Hypothalamus (tissue), 51 donors: ENCODE results near the gene STARD13.
"Not testable (repeated sequence)": the region's sequence is repeated elsewhere in the genome, so short reads cannot be mapped to it uniquely, and the experiment has no call there.

Source experiments
- DNase-seq, 51 donors: peaks; one replicate each; lab custom pipeline; 2025; lab: John Stamatoyannopoulos, UW

STARD13 gene

DNA sequence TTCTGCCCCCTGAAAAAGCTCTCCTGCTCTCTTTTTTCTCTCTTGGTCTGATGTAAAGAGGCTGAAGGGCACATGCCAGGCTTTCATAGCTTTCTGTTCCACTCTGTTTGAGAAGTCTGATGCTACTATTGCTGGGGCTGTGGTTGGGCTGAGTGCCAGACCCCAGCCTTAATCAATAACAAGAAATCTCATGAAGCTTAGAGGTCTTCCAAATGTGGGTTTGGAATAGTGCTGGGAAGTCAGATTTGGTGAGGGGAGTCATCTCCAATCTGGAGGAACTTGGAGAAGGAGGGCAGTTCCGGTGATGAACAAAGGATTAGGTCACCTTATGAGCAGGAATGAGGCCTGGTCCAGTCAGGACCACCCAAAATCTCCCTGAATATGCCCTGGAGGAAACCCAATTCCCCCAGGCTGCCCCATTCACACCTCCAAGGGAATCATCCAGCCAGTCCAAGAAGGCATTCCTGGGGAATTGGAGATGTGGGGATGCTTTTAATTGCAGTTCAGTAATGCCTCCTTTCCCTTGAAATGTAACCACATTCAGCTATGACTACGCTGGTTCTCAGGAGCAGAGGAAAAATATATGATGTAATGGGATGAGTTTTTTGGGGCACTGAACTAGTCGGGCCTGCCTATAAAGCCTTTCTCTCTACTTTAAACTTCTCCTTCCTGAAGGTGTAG, 102.0 kb downstream of the STARD13 start:
- no peak for DNase-seq

DNA sequence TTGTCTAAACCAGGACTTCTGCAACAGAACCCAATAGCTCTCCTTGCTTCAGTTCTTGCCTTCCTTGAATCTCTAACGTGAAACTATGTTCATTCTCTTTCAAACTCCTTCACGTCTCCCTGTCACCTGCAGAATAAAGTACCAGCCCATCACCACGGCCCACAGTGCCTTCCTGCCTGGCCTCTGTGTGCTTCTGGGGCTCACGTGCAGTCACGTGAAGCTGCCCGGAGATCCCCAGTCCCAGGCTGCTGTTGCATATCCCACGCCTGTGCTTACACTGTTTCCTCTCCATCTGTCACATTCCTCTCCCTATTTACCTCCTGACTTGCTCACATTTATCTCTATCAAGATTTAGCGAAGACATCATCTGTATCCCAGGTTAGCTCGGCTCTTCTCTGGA, 102.8 kb downstream of the STARD13 start:
- no peak for DNase-seq

DNA sequence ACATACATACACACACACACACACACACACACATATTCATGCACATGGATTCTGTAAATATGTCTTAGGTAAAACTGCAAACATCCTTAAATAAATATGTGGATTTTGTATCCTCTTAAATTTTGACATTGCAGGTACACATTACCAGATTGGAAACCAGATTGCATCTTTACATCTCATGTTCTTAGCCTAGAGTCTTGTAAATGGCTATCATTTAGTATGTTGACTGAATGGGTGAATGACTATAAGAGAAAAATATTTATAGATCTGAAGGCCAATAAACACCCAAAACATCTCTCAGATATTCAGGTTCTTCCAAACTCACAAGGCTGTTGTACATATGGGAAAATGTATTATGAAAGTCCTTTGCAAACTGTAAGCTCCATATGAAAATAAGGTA, 104.3 kb downstream of the STARD13 start:
- no peak for DNase-seq

DNA sequence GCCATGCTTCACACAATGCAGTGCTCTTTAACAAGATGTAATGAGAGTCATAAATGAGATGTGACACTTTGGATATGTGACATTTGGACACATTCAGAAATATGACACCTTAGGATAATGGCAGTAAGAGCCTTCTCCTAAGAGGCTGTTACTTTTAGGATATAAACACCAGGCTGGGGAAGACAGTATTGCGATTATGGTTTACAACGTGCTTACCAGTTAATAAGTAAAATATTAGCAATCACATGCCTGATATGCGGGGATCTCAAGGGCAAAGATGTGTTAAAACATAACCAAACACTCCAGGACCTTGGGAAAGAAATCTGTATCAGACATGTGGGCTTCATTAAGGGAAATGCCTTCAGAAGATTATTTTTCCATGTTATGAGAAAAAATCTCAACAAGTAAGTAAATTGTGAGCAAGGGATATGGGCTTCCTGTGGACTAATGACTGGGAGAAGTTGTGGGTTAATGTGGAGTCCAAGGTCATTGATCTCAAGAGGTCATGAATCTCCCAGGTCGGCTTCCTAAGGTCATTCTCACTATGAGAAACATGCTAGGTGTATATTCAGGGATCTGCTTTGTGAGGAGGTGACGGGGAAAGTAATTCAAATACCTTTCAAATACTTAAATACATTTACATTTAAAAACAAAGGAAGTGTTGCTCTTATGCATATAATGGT, 105.3 kb downstream of the STARD13 start:
- DNase-seq: no peak

DNA sequence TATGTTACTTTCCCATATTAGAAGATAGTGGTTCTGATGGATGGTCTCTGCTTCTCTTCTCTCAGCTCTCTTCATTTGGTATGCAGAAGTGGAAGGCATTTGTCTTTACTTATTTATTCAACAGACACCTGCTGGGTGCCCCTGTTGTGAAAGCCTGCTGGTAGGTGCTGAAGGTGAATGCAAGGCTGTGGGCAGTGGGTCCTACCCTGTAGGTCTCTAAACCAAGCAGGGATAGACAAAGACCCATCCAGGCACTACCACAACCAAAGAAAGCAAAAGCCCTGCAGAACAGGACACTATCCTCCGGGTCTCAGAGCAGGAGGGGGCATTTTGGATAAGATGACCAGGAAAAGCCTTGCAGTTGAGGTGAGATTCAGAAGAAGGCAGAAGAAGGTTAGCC, 106.1 kb downstream of the STARD13 start:
- DNase-seq: no peak

DNA sequence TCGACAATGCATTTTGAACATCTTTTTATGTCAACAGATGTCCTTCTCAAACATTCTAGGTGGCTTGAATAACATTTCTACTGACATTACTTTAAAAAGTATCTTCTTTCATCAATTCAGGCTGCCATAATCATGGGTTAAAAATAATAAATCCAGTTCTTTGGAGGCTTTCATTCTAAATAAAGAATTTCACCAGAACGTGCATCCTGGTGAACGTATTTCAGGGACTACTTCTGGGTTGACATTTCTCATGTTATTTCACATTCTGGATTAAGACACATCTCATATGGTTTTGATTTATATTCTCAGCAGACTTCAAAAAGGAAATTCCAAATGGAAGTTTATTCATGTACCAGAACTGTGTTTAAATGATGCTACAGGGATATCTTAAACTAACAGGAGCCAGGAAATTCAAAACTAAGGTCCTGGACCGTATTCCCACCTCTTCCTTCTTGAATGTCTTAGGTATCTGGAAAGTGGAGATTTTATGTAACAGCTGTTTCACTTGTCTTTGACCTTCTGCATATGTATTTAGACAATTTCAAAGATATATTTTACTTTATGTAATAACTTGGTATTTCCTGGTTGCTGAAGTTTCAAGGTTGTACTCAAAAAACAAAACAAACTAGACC, 107.2 kb downstream of the STARD13 start:
- DNase-seq: no peak

DNA sequence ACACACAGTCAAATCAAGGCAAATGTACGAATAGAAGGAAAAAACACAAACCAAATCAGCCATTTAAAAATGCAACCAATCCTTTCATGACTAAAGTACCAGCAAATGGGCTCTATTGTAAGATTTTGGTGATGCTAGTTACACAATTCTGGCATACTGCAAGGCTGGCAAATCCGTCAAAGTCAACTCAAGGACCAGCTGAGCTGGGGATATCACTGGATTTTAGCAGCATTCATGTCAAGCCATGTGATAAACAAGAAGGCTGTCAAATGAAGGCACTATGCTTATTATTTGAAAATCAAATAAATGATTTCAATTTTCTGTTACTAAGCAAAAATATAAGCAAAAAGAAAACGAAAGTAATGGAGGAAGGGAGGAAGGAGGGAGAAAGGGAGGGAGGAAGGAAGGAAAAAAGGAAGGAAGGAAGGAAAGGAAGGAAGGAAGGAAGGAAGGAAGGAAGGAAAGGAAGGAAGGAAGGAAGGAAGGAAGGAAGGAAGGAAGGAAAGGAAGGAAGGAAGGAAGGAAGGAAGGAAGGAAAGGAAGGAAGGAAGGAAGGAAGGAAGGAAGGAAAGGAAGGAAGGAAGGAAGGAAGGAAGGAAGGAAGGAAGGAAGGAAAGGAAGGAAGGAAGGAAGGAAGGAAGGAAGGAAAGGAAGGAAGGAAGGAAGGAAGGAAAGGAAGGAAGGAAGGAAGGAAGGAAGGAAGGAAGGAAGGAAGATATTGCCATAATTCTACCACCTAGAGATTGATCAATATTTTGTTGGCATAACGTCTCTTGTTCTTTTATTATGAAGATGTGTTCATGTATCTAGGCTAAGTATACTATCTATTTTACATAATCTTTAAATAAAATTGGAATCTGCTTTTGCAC, 108.0 kb downstream of the STARD13 start:
- DNase-seq: not testable (repeated sequence)

DNA sequence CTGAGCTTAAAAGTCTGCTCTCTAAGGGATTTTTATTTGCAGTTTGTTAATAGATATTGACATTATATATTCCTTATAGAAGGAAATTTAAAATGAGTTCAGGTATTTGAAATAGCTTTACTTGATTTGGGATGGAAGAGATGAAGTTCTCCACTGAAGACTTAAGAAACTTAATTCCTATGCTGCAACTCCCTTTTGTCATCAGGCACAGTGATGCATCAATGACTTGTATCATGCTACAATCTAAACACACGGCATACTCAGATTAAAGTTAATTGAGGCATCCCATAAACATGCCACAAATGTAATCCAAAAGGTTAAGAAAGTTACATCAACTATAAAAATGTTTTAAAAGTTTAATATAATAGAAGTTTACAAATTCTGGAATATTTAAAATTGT, 109.0 kb downstream of the STARD13 start:
- no peak for DNase-seq

DNA sequence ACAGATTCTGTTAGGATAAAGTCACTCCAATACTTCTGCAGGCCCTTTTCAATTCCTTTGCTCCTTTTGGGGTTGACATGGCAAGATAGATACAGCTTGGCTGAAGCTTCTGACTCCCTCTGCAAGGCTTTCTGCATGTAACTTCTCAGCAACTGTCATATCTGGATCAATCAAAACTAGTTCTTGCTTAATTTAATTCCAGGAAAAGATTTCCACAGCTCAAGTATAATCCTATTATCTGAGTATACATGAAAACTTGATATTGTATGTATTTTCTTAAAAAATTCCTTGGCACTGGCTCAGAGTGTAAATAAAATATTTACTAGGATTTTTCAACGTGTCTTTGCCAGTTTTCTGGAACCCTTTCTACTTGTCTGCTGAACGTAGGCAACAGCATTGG, 109.6 kb downstream of the STARD13 start:
- no peak for DNase-seq

DNA sequence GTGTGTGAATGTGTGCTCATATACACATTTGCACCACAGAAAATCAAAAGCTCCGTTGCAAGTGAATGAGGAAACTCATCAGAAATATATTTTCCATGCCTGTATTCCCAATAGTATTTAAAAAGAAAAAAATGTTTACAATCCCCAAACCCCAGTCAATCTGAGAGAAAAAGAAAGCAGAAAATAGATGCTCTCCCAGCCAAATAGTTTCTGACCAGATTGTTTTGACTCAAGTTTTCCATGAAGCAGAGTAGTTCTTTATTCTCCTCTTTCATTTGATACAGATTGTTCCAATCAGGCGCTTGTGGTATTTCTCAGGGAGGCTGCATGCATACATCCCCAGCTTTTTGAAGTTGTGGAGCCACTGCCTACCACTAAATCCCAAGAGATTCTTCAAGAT, 110.6 kb downstream of the STARD13 start:
- no peak for DNase-seq

DNA sequence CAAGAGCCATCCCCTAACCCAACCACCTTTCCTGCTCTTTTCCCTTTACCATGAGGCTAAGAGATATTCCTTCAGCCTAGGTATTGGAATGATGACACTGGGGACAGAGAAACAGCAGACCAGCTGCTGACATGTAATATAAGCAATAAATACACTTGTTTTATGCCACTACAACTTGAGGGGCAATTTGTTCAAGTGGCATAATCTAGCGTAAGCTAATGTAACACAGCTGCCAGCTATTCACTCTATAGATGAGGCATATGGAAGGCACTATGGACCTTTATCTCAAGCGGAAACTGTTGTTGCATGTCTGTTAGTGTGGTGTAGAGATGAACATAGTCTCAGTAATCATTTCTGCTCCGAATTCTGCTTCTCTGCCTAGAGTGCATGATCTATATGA, 111.1 kb downstream of the STARD13 start:
- no peak for DNase-seq

DNA sequence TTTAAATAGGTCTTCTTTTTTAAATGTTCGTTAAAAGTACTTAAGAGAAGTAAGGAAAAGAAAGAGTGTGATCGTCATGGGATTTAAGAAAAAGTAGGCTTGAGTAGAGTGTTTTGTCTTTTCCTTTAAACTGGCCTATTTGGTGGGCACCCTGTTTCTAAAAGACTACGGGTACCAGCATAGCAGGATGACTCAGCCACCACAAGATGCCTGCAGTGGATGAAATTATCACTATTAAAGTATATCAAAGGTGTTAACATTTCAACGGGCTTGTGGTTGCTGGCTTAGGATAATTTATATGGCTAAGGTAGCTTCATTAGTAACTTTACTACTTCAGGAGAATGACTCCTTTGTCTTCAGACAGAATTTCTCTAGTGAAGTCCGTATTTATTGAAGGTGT, 112.6 kb downstream of the STARD13 start:
- DNase-seq: no peak

DNA sequence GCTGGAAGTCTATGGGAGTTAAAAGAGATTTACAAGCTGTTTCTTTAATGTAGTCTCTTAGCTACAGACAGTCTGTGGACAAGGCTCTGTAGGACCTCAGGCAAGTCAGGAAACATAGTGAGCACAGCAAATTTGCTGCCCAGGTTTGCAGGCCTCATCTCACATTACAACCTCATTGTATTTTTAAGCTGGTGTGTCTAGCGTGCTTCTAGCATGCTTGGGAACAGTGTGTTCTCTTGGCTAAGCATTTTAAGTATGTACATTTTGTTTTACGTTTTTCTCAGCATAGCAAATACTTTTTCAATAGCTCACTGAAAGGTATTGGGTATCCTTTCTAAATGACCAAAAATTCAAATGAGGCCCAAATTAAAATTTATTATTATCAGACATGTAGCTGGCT, 113.2 kb downstream of the STARD13 start:
- DNase-seq: no peak

DNA sequence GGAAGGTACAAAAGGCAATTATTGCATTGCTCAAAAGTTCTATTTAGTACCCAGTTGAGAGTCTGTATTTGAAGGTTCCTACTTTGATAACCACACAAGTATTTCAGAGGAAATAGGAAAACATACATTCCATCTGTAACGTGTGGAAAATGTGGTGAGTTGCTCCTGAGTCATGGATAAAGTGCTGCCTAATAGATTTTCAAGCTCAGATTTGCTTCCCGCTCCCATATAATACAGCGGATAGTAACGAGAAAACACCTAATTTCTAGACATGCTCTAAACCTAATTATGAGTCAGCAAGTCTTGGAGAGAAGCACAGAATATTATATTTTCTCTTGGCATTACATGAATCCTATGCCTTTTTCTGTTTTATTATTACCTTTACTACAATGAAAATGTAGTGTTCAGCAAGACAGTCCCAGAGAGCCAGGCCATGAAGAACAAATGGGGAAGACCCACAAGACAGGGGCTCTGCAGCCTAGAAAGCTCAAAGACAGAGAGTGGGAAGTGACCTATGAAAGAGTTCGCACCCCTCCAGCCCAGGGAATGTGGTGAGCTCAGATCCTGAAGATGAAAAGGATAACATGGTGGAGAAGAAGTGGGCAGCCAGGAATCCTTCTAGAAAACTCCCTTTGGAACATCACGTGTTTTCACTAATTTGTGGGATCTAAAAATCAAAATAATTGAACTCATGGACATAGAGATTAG, 116.1 kb downstream of the STARD13 start:
- DNase-seq: no peak

DNA sequence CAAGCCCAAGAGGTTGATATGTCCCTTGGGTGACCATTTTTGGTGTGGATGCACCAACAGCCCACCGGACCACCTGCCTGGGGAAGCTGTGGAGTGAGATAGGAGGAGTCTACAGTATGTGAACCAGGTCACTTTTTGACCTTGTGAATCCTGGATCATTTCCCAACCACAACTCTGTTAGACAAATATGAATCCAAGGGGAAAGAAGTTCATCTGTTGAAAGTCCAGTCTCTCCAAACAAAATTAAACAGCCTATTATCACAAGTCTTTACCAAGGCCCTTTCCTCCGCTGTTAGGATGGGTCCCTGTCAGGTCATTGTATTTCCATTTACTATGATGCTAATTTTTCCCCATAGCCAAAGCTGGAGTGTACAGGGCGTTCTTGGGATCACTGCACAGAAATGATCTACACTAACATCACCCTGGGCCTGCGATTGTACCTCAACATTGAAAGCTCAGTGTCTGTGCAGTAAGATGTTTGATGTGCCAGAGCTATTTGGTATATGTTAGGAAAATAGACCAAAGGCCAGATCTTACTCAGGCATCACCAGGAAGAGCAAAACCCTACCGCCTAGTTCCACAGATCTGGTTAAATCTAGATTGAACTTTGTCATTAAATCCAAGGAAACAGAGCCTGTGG, 117.1 kb downstream of the STARD13 start:
- no peak for DNase-seq

DNA sequence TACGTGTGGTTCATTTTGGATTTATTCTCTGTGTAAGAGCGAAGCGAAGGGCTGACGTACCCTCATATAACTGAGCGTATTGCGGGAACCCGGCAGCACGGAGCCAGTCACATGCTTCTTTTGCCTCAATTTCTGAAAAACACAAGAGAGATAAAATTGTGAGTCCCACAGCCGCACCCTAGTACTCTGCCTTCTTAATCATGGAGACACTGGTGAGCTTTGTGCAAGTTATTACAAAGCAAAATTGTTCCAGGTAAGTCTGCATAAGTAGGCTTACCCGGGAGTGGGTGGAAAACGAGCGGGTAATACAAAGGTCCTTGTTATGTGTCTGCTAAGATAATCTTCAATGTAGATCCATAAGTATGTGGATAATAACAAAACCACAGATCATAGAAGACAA, 118.1 kb downstream of the STARD13 start:
- no peak for DNase-seq

DNA sequence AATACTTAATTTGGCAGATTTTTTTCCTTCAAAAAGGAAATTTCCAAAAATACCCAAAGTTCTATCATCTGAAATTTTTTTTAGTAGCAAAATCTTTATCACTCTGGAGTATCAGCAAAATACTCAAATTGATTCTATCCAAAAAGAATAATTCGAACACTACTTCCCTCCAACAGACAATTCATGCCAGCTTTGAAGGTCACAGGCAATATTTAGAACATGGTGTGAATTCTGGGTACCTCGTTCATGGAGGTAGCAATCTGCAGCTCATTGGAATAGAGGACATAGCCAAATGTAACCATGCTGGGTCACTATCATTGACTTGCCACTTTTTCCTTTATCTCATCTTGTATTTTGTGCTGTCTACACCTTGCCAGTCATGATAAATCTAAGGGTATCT, 119.8 kb downstream of the STARD13 start:
- no peak for DNase-seq

DNA sequence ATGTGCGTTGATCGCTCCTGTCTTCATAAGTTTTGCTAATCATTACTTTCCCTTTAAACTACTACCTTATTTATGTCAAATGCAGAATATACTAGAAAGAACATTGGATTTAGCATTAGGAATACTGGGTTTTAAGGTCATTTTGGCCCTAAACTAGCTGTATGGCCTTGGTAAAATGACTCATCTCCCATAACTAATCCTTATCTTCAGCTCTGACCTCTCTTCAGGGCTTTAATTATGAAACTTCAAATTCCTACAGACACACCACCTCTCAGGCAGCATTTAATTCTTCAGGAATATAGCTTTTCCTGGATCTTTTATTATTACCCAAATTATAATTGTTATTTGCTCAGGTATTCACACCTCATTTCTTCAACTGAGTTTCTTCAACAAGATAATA, 121.2 kb downstream of the STARD13 start:
- DNase-seq: no peak

DNA sequence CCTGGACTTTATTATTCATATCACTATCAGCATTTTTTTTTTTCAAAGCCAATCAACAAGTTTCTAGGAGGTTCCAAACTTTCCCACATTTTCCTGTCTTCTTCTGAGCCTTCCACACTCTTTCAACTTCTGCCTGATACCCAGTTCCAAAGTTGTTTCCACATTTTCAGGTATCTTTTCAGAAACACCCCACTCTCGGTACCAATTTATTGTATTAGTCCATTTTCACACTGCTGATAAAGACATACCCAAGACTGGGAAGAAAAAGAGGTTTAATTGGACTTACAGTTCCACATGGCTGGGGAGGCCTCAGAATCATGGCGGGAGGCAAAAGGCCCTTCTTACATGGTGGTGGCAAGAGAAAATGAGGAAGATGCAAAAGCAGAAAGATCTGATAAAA, 122.8 kb downstream of the STARD13 start:
- DNase-seq: not testable (repeated sequence)

DNA sequence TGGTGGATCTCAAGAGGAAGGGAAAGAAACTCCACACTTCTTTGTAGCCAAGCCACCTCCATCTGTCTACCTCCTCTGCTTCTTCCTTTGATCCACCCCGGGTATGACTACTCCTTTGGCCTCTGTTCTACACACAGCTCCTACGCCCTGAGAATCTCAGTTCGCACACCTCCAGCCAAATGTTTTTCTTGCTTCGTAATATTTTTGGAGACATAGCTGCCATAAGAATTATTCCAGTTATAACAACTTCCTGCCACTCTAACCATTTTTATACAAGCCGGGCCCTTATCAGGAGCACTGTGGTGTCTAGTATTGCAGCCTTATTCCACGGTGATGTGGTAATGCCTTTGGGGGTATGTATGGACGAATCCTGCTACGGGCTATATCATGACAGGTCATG, 126.7 kb downstream of the STARD13 start:
- DNase-seq: peak in 1 of 51 donors; percentile 16
